Osteoblast (primary cell): Measurements from ENCODE around the gene STAMBP. TPM values are rescaled to one million over a fixed set of nuclear protein-coding genes. Genes with fewer than 3 reads are reported as not detected.
"Not testable (repeated sequence)": the region's sequence is repeated elsewhere in the genome, so short reads cannot be mapped to it uniquely, and the experiment has no call there.

Source experiments
- DNase-seq: peaks from one replicate; pipeline ENCODE4 v3.0.0; 2011; ENCODE audit warnings: low spot score, mixed read lengths; ENCODE audit not compliant: insufficient read length; ENCODE audit errors: missing footprints
- H2AFZ ChIP-seq: 2 replicates; pipeline ENCODE4 v1.6.0; 2011; ENCODE audit warnings: mild to moderate bottlenecking, low read length
- H3K27ac ChIP-seq: 2 replicates; pipeline ENCODE4 v1.5.1; 2011; ENCODE audit warnings: mild to moderate bottlenecking, low read depth, low read length, moderate library complexity
- H3K27me3 ChIP-seq: 2 replicates; pipeline ENCODE4 v1.6.0; 2012; ENCODE audit warnings: mild to moderate bottlenecking, control low read depth, inconsistent platforms, low read length, moderate library complexity; ENCODE audit not compliant: insufficient read depth
- H3K36me3 ChIP-seq: 2 replicates; pipeline ENCODE4 v1.5.1; 2011; ENCODE audit warnings: mild to moderate bottlenecking, low read length, control low read depth, moderate library complexity; ENCODE audit not compliant: insufficient read depth
- H3K4me1 ChIP-seq: 2 replicates; pipeline ENCODE4 v1.5.1; 2011; ENCODE audit warnings: mild to moderate bottlenecking, low read length, control low read depth, moderate library complexity; ENCODE audit not compliant: insufficient read depth
- H3K4me2 ChIP-seq: 2 replicates; pipeline ENCODE4 v1.6.0; 2011; ENCODE audit warnings: mild to moderate bottlenecking, low read length; ENCODE audit not compliant: insufficient read depth
- H3K4me3 ChIP-seq: fragments of 200-600 bp; sonication (generic); 3 replicates; pipeline ENCODE4 v1.5.1; 2012; ENCODE audit warnings: mild to moderate bottlenecking, low read length, inconsistent platforms; ENCODE audit not compliant: insufficient read depth
- H3K79me2 ChIP-seq: 2 replicates; pipeline ENCODE4 v1.6.0; 2012; ENCODE audit warnings: mild to moderate bottlenecking, low read length, control low read depth, inconsistent platforms; ENCODE audit not compliant: insufficient read depth
- H3K9me3 ChIP-seq: 2 replicates; pipeline ENCODE4 v1.5.1; 2011; ENCODE audit warnings: low read depth, low read length, control low read depth
- H4K20me1 ChIP-seq: 2 replicates; pipeline ENCODE4 v1.6.0; 2012; ENCODE audit warnings: mild to moderate bottlenecking, low read length, control low read depth; ENCODE audit not compliant: insufficient read depth
- total RNA-seq: library from RNA; depleted of rRNA; stranded (reverse); fragments of >200 nt; gene quantifications from 2 replicates; pipeline ENCODE4 v1.2.3, GENCODE V29; 2012
- TF ChIP-seq, protein P1 (sequence below): IDR thresholded peaks from 2 replicates; pipeline ENCODE4 v1.5.1; 2011; ENCODE audit warnings: mild to moderate bottlenecking, low read depth, low read length, moderate library complexity; ENCODE audit errors: extremely low read depth

Gene STAMBP
- total RNA-seq, 1 donor: 23.2 TPM

DNA sequence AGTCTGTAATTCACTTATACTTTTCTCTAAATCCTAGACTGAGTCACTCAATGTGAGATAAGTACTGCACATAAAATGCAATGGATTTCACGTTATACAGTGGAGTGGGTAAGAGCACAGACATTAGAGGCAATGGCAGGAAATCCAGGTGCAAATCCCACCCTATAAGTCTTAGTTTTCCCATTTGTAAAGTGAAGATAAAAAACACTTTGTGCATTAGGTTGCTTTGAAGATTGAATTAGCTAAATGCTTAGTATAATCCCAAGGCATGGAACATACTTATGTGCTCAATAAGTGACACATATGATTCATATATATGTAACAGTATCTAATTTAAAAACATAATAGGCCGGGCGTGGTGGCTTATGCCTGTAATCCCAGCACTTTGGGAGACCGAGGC, 74.6 kb downstream of the STAMBP start:
- TF ChIP-seq, protein P1, sequence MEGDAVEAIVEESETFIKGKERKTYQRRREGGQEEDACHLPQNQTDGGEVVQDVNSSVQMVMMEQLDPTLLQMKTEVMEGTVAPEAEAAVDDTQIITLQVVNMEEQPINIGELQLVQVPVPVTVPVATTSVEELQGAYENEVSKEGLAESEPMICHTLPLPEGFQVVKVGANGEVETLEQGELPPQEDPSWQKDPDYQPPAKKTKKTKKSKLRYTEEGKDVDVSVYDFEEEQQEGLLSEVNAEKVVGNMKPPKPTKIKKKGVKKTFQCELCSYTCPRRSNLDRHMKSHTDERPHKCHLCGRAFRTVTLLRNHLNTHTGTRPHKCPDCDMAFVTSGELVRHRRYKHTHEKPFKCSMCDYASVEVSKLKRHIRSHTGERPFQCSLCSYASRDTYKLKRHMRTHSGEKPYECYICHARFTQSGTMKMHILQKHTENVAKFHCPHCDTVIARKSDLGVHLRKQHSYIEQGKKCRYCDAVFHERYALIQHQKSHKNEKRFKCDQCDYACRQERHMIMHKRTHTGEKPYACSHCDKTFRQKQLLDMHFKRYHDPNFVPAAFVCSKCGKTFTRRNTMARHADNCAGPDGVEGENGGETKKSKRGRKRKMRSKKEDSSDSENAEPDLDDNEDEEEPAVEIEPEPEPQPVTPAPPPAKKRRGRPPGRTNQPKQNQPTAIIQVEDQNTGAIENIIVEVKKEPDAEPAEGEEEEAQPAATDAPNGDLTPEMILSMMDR: no peak
- H4K20me1 ChIP-seq: peaks cover 3% of the 10 kb centered on the region
- H2AFZ ChIP-seq: no peak overlapping the region
- no peak overlapping the region for H3K27ac ChIP-seq
- no peak overlapping the region for H3K4me2 ChIP-seq
- H3K9me3 ChIP-seq: no peaks in the 10 kb centered on the region
- H3K27me3 ChIP-seq: peaks cover 49% of the 10 kb centered on the region
- no peak for DNase-seq
- no peak overlapping the region for H3K4me3 ChIP-seq
- no peaks in the 10 kb centered on the region for H3K36me3 ChIP-seq
- H3K4me1 ChIP-seq: no peaks in the 10 kb centered on the region
- H3K79me2 ChIP-seq: no peaks in the 10 kb centered on the region

DNA sequence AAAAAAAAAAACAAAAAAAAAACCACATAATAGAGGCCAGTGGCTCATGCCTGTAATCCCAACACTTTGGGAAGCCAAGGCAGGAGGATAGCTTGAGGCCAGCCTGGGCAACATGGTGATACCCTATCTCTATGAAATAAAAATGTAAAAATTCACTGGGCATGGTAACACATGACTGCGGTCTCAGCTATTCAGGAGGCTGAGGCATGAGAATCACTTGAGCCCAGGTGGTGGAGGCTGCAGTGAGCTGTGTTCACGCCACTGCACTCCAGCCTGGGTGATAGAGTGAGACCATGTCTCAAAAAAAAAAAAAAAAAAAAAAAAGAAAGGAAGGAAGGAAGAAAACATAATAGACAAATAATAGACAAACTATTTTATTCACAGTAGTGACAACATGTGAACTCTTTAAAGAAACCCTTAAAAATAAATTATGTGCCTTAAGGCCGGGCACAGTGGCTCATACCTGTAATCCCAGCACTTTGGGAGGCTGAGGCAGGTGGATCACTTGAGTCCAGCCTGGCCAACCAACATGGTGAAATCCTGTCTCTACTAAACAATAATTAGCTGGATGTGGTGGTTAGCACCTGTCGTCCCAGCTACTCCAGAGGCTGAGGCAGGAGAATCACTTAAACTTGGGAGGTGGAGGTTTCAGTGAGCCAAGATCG, 75.3 kb downstream of the STAMBP start:
- not testable (repeated sequence) for H3K9me3 ChIP-seq, H3K27ac ChIP-seq, H2AFZ ChIP-seq, H4K20me1 ChIP-seq, H3K4me2 ChIP-seq, H3K36me3 ChIP-seq, H3K79me2 ChIP-seq, DNase-seq, H3K4me1 ChIP-seq, H3K4me3 ChIP-seq
- peaks cover 53% of the 10 kb centered on the region for H3K27me3 ChIP-seq

DNA sequence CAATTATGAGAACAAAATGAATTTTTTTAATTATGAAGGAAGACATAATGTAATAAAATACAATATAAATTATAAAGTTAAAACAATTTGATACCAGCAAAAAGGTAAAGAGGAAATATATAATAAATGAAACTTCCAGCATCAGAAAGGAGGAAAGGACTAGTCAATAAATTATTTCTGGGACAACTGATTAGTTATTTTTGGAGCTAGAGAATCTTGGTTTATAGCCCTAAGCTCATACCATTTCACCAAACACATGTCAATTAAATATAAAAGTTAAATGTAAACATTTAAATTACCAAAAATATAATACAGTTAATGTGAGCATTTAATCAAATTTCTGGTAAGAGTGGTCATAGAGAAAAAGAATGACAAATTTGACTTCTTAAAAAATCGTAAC, 76.2 kb downstream of the STAMBP start:
- Histone ChIP-seq H3K27ac (no peak overlapping the region), H3K9me3 (no peaks in the 10 kb centered on the region), H3K79me2 (no peaks in the 10 kb centered on the region), H3K27me3 (peaks cover 46% of the 10 kb centered on the region), H2AFZ (no peak overlapping the region), H4K20me1 (peaks cover 3% of the 10 kb centered on the region), H3K4me3 (no peak overlapping the region), H3K36me3 (no peaks in the 10 kb centered on the region), H3K4me2 (no peak overlapping the region), H3K4me1 (no peaks in the 10 kb centered on the region)
- no peak for DNase-seq
- TF ChIP-seq, protein P1: no peak

DNA sequence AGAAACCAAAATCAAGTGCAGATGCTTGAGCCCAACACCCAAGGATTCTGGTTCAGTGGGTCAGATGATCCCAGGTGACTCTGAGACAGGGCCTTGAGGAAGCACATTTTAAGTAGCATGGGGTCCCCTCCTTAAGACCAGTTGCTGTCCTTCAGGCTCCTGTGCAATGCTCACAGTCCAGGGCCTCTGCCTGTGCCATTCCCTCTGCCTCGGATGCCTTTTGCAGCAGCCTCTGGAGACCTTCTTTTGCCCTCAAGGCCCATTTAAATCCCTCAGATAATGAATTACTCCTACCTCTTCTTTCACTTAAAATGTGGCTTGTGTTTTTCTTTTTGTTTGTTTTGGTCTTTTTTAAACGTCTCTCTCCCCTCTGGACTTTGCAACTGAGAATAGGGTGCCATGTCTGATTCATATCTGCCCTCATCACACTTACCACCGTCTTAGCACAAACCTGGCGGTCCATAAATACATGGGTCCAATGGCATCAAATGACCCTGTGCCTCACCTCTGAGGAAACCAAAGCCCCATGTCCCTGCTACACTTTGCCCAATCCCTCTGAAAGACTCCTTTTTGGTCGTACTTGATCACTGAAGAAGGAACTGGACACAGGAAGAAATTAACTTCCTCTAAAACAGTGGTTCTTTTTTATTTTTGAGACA, 78.2 kb downstream of the STAMBP start:
- TF ChIP-seq, protein P1: no peak
- no peak overlapping the region for H3K4me3 ChIP-seq
- H2AFZ ChIP-seq: no peak overlapping the region
- H4K20me1 ChIP-seq: peaks cover 3% of the 10 kb centered on the region
- peaks cover 26% of the 10 kb centered on the region for H3K27me3 ChIP-seq
- no peaks in the 10 kb centered on the region for H3K4me1 ChIP-seq
- H3K4me2 ChIP-seq: no peak overlapping the region
- H3K9me3 ChIP-seq: no peaks in the 10 kb centered on the region
- no peaks in the 10 kb centered on the region for H3K36me3 ChIP-seq
- DNase-seq: no peak
- H3K79me2 ChIP-seq: no peaks in the 10 kb centered on the region
- H3K27ac ChIP-seq: no peak overlapping the region
